Right forelimb (tissue), 1 donor: ENCODE measurements around the gene MFN1.

Source experiments
- DNase-seq: peaks from one replicate; pipeline ENCODE4 v3.0.0-alpha.2; 2018

Gene MFN1

GRCh38 chr3:179348325-179349013 lies 960 bp downstream of the MFN1 start:
- DNase-seq: no peak

- no peak for DNase-seq
These were observed 8.5 kb downstream of the MFN1 start for GRCh38 chr3:179355996-179356395.

- no peak for DNase-seq
These were observed 15.8 kb downstream of the MFN1 start for GRCh38 chr3:179363332-179363731.

GRCh38 chr3:179369621-179370020 lies 22.1 kb downstream of the MFN1 start:
- DNase-seq: no peak

- no peak for DNase-seq
These were observed 26.4 kb downstream of the MFN1 start for GRCh38 chr3:179373938-179374337.

GRCh38 chr3:179375091-179375999 lies 27.8 kb downstream of the MFN1 start:
- DNase-seq: no peak

- no peak for DNase-seq
These were observed 29.0 kb downstream of the MFN1 start for GRCh38 chr3:179376474-179376873.

GRCh38 chr3:179391906-179392305 lies 44.4 kb downstream of the MFN1 start:
- DNase-seq: no peak

GRCh38 chr3:179398574-179399231 lies 51.2 kb downstream of the MFN1 start:
- no peak for DNase-seq

GRCh38 chr3:179401561-179401960 lies 54.1 kb downstream of the MFN1 start:
- no peak for DNase-seq

GRCh38 chr3:179402963-179403362 lies 55.5 kb downstream of the MFN1 start:
- DNase-seq: no peak

GRCh38 chr3:179404307-179404706 lies 56.8 kb downstream of the MFN1 start:
- DNase-seq: no peak

- no peak for DNase-seq
These were observed 62.8 kb downstream of the MFN1 start for GRCh38 chr3:179410331-179410730.

- DNase-seq: no peak
These were observed 63.5 kb downstream of the MFN1 start for GRCh38 chr3:179410999-179411398.

GRCh38 chr3:179414804-179415203 lies 67.3 kb downstream of the MFN1 start:
- DNase-seq: no peak

- no peak for DNase-seq
These were observed 67.9 kb downstream of the MFN1 start for GRCh38 chr3:179415377-179415776.

- DNase-seq: no peak
These were observed 69.2 kb downstream of the MFN1 start for GRCh38 chr3:179416681-179417080.

- DNase-seq: no peak
These were observed 71.1 kb downstream of the MFN1 start for GRCh38 chr3:179418610-179419009.

- DNase-seq: no peak
These were observed 74.0 kb downstream of the MFN1 start for GRCh38 chr3:179421500-179421899.

- DNase-seq: no peak
These were observed 77.6 kb downstream of the MFN1 start for GRCh38 chr3:179425075-179425474.

GRCh38 chr3:179428876-179429548 lies 81.5 kb downstream of the MFN1 start:
- DNase-seq: no peak

GRCh38 chr3:179430277-179430870 lies 82.9 kb downstream of the MFN1 start:
- no peak for DNase-seq

GRCh38 chr3:179432021-179432420 lies 84.5 kb downstream of the MFN1 start:
- DNase-seq: no peak
